Activated CD4-positive, CD25-positive, alpha-beta regulatory T cell treated with anti-CD3 and anti-CD28 coated beads, Interleukin-2, amount 50 U/mL, for 24 hours (primary cell): Measurements from ENCODE around the gene ZBTB16.

Source experiments
- ATAC-seq, 2 donors: fragments of 150-1000 bp; cut with Tn5 transposase; one replicate each; pipeline ENCODE4 v1.10.0; 2021; ENCODE audit warnings: mild to moderate bottlenecking in 1 of 2, moderate library complexity in 1 of 2

Gene ZBTB16

GRCh38 chr11:114171257-114172054 is 111.9 kb downstream of the ZBTB16 start:
- ATAC-seq = no peak

- ATAC-seq = no peak
Observed at GRCh38 chr11:114172055-114172861, 112.7 kb downstream of the ZBTB16 start.

- peak; percentile 34 to 47 for ATAC-seq
Observed at GRCh38 chr11:114172871-114173444, 113.4 kb downstream of the ZBTB16 start.

GRCh38 chr11:114173843-114174242 is 114.3 kb downstream of the ZBTB16 start:
- ATAC-seq = no peak

- ATAC-seq = peak in 1 of 2 donors; percentile 18
Observed at GRCh38 chr11:114174712-114175495, 115.4 kb downstream of the ZBTB16 start.

- no peak for ATAC-seq
Observed at GRCh38 chr11:114175706-114176105, 116.2 kb downstream of the ZBTB16 start.

- no peak for ATAC-seq
Observed at GRCh38 chr11:114176321-114176720, 116.8 kb downstream of the ZBTB16 start.

- no peak for ATAC-seq
Observed at GRCh38 chr11:114178656-114179055, 119.1 kb downstream of the ZBTB16 start.

- no peak for ATAC-seq
Observed at GRCh38 chr11:114179234-114179941, 119.9 kb downstream of the ZBTB16 start.

- ATAC-seq = no peak
Observed at GRCh38 chr11:114180301-114181055, 121.0 kb downstream of the ZBTB16 start.

GRCh38 chr11:114181195-114181594 is 121.7 kb downstream of the ZBTB16 start:
- no peak for ATAC-seq

GRCh38 chr11:114181752-114182151 is 122.2 kb downstream of the ZBTB16 start:
- no peak for ATAC-seq

GRCh38 chr11:114182471-114183043 is 123.0 kb downstream of the ZBTB16 start:
- ATAC-seq = no peak

- peak; percentile 83 to 86 for ATAC-seq
Observed at GRCh38 chr11:114183044-114183511, 123.6 kb downstream of the ZBTB16 start.

- ATAC-seq = no peak
Observed at GRCh38 chr11:114185436-114185835, 125.9 kb downstream of the ZBTB16 start.

GRCh38 chr11:114187173-114187572 is 127.7 kb downstream of the ZBTB16 start:
- no peak for ATAC-seq

- no peak for ATAC-seq
Observed at GRCh38 chr11:114188851-114189570, 129.5 kb downstream of the ZBTB16 start.

- no peak for ATAC-seq
Observed at GRCh38 chr11:114190630-114191029, 131.1 kb downstream of the ZBTB16 start.

- ATAC-seq = no peak
Observed at GRCh38 chr11:114191893-114192292, 132.4 kb downstream of the ZBTB16 start.

- no peak for ATAC-seq
Observed at GRCh38 chr11:114192841-114193389, 133.4 kb downstream of the ZBTB16 start.
